Mesenchymal stem cell (in vitro differentiated cells and primary cell): ENCODE data around the gene DAW1.
"Not testable (repeated sequence)": the region's sequence is repeated elsewhere in the genome, so short reads cannot be mapped to it uniquely, and the experiment has no call there.

Experiments
- DNase-seq: peaks from one replicate; pipeline ENCODE4 v3.0.0-alpha.2; 2013
- H2AFZ ChIP-seq: one replicate; pipeline ENCODE4 v1.6.1; 2013; ENCODE audit warnings: low read depth, mild to moderate bottlenecking, control low read depth, inconsistent platforms, low read length, moderate library complexity
- H2AK5ac ChIP-seq: 2 replicates; pipeline ENCODE4 v1.6.1; 2013; ENCODE audit warnings: low read length, moderate library complexity, mild to moderate bottlenecking, inconsistent platforms; ENCODE audit not compliant: severe bottlenecking
- H2BK120ac ChIP-seq: one replicate; pipeline ENCODE4 v1.6.1; 2013; ENCODE audit warnings: low read depth, mild to moderate bottlenecking, inconsistent platforms, low read length, moderate library complexity
- H2BK12ac ChIP-seq, 2 experiments: one replicate each; pipeline ENCODE4 v1.6.1; 2013; ENCODE audit warnings: inconsistent platforms in 2 of 2, low read length in 2 of 2, mild to moderate bottlenecking in 2 of 2, moderate library complexity in 2 of 2, control low read depth in 1 of 2
- H2BK15ac ChIP-seq: one replicate; pipeline ENCODE4 v1.6.1; 2013; ENCODE audit warnings: mild to moderate bottlenecking, low read depth, inconsistent platforms; ENCODE audit not compliant: poor library complexity, severe bottlenecking
- H2BK5ac ChIP-seq: 2 replicates; pipeline ENCODE4 v1.6.1; 2013; ENCODE audit warnings: low read depth, mild to moderate bottlenecking, low read length, control low read depth, inconsistent platforms; ENCODE audit not compliant: poor library complexity, severe bottlenecking
- H3K14ac ChIP-seq, 2 experiments: one replicate each; pipeline ENCODE4 v1.6.1; 2013; ENCODE audit warnings: inconsistent platforms in 2 of 2, low read length in 2 of 2, control low read depth in 1 of 2, mild to moderate bottlenecking in 1 of 2, moderate library complexity in 1 of 2
- H3K18ac ChIP-seq, 2 experiments: one replicate each; pipeline ENCODE4 v1.6.1; 2013; ENCODE audit warnings: inconsistent platforms in 2 of 2, low read length in 2 of 2, control low read depth in 1 of 2, low read depth in 1 of 2, mild to moderate bottlenecking in 1 of 2
- H3K23ac ChIP-seq, 2 experiments: one replicate each; pipeline ENCODE4 v1.6.1; 2013; ENCODE audit warnings: inconsistent platforms in 2 of 2, low read length in 2 of 2, mild to moderate bottlenecking in 2 of 2, moderate library complexity in 2 of 2, control low read depth in 1 of 2
- H3K27ac ChIP-seq: 2 replicates; pipeline ENCODE4 v1.5.1; 2013; ENCODE audit warnings: mild to moderate bottlenecking, moderate library complexity, low read length, control low read depth, inconsistent platforms; ENCODE audit not compliant: poor library complexity, severe bottlenecking
- H3K27me3 ChIP-seq, 2 experiments: 2 replicates each; pipeline versions ENCODE4 v1.6.1 to v1.7.0; 2013; ENCODE audit warnings: low read length in 2 of 2, mild to moderate bottlenecking in 2 of 2, moderate library complexity in 2 of 2, control low read depth in 1 of 2, inconsistent platforms in 1 of 2; ENCODE audit not compliant: control insufficient read depth in 1 of 2, insufficient read depth in 1 of 2
- H3K36me3 ChIP-seq, 2 experiments: 2 replicates each; pipeline versions ENCODE4 v1.6.1 to v1.7.0; 2013; ENCODE audit warnings: low read length in 2 of 2, control low read depth in 1 of 2, inconsistent platforms in 1 of 2, low read depth in 1 of 2, mild to moderate bottlenecking in 1 of 2; ENCODE audit not compliant: insufficient read depth in 2 of 2, control insufficient read depth in 1 of 2
- H3K4ac ChIP-seq, 2 experiments: one replicate each; pipeline ENCODE4 v1.6.1; 2013; ENCODE audit warnings: inconsistent platforms in 2 of 2, low read length in 2 of 2, mild to moderate bottlenecking in 2 of 2, moderate library complexity in 2 of 2, control low read depth in 1 of 2, low read depth in 1 of 2
- H3K4me1 ChIP-seq: 2 replicates; pipeline ENCODE4 v1.6.1; 2013; ENCODE audit warnings: low read depth, low read length, control low read depth; ENCODE audit not compliant: control insufficient read depth, insufficient read depth
- H3K4me2 ChIP-seq: 2 replicates; pipeline ENCODE4 v1.6.1; 2013; ENCODE audit warnings: low read length, mild to moderate bottlenecking, inconsistent platforms; ENCODE audit not compliant: poor library complexity, severe bottlenecking
- H3K4me3 ChIP-seq, 2 experiments: 2 replicates each; pipeline versions ENCODE4 v1.5.1 to v1.7.0; 2013; ENCODE audit warnings: low read length in 2 of 2, mild to moderate bottlenecking in 2 of 2, control low read depth in 1 of 2, low read depth in 1 of 2; ENCODE audit not compliant: insufficient read depth in 1 of 2
- H3K79me1 ChIP-seq: replicated peaks from 2 replicates; pipeline ENCODE4 v1.6.1; 2013; ENCODE audit warnings: mild to moderate bottlenecking, control low read depth, low read length, inconsistent platforms; ENCODE audit not compliant: poor library complexity, severe bottlenecking
- H3K9ac ChIP-seq: 2 replicates; pipeline ENCODE4 v1.7.0; 2013; ENCODE audit warnings: mild to moderate bottlenecking, low read length, moderate library complexity
- H3K9me3 ChIP-seq: 2 replicates; pipeline ENCODE4 v1.7.0; 2013; ENCODE audit warnings: mild to moderate bottlenecking, low read length; ENCODE audit not compliant: control insufficient read depth
- H4K8ac ChIP-seq: one replicate; pipeline ENCODE4 v1.6.1; 2013; ENCODE audit warnings: inconsistent platforms, mild to moderate bottlenecking, low read length, moderate library complexity
- H4K91ac ChIP-seq: one replicate; pipeline ENCODE4 v1.6.1; 2013; ENCODE audit warnings: mild to moderate bottlenecking, low read length, inconsistent platforms
- WGBS: methylation state at CpG from one replicate; pipeline ENCODE4 v1.1.7; 2013; ENCODE audit warnings: mixed read lengths; 5-methylcytosine and 5-hydroxymethylcytosine counted together

The DAW1 gene

GRCh38 chr2:227932001-227932400 is 60.6 kb downstream of the DAW1 start:
- H3K14ac ChIP-seq = no peak overlapping the region
- H3K23ac ChIP-seq = no peak overlapping the region
- no peak overlapping the region for H2AK5ac ChIP-seq
- no peak overlapping the region for H3K4ac ChIP-seq
- no peak overlapping the region for H4K91ac ChIP-seq
- no peaks in the 10 kb centered on the region for H3K79me1 ChIP-seq
- H3K9me3 ChIP-seq = peaks cover 14% of the 10 kb centered on the region
- no peak overlapping the region for H2BK5ac ChIP-seq
- no peaks in the 10 kb centered on the region for H3K27me3 ChIP-seq
- no peak overlapping the region for H3K9ac ChIP-seq
- no peak overlapping the region for H3K27ac ChIP-seq
- no peak overlapping the region for H2BK12ac ChIP-seq
- no peak overlapping the region for H3K4me3 ChIP-seq
- no peak overlapping the region for H3K4me2 ChIP-seq
- H2AFZ ChIP-seq = no peak overlapping the region
- H3K36me3 ChIP-seq = no peaks in the 10 kb centered on the region
- H4K8ac ChIP-seq = no peak overlapping the region
- 87% methylated on average over 5 of the region's 6 CpGs for WGBS
- no peak overlapping the region for H3K18ac ChIP-seq
- H2BK15ac ChIP-seq = no peak overlapping the region
- H3K4me1 ChIP-seq = no peaks in the 10 kb centered on the region
- no peak overlapping the region for H2BK120ac ChIP-seq
- no peak for DNase-seq

DNA sequence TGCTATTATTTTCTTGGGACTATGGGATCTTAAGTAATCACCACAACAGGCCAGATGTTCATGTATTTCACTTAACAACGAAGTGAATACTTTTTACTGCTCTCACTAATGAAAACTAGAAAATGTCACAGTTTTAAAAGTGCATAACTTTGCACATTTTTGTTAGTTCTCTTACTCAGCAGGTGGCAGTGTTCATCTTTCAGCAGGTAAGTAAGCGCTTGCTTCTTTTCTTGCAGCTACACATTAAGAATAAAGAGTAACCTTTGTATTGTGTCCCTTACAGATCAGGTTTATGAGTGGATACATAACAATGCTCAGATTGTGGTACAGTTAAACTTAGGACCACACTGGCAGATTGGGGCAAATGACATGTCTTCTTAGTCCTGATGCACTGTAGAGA is 61.0 kb downstream of the DAW1 start:
- Histone ChIP-seq H3K9me3 (peaks cover 10% of the 10 kb centered on the region), H2BK12ac (no peak overlapping the region), H3K27ac (no peak overlapping the region), H3K23ac (no peak overlapping the region), H3K9ac (no peak overlapping the region), H2BK120ac (no peak overlapping the region), H3K14ac (no peak overlapping the region), H3K4me2 (no peak overlapping the region), H2BK15ac (no peak overlapping the region), H3K4me3 (no peak overlapping the region), H2AK5ac (no peak overlapping the region), H3K18ac (no peak overlapping the region), H3K36me3 (no peaks in the 10 kb centered on the region), H4K91ac (no peak overlapping the region), H4K8ac (no peak overlapping the region), H2BK5ac (no peak overlapping the region), H3K4ac (no peak overlapping the region), H2AFZ (no peak overlapping the region), H3K4me1 (no peaks in the 10 kb centered on the region), H3K27me3 (no peaks in the 10 kb centered on the region), H3K79me1 (no peaks in the 10 kb centered on the region)
- 71% methylated on average over 2 of the region's 2 CpGs for WGBS
- DNase-seq = no peak

DNA sequence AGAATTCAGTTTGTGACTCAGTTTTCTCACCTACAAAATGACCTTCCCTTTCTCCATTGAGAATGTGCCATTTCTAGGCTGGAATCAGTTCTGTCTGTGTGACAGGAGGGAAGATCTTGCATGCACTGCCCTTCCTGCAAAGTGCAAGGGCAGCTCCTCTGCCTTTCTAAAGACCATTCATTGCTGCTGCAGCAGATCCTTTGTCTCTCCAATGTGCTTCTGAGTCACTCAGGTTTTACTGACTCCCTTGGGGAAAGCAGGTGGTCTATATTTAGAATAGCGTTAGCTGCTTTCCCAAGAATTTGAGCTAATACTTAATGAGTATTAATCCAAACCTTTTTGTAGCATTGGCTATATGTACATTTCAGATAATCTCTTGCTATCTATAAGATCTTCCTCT is 62.5 kb downstream of the DAW1 start:
- Histone ChIP-seq H3K27me3 (no peaks in the 10 kb centered on the region), H2BK5ac (no peak overlapping the region), H3K9me3 (no peaks in the 10 kb centered on the region), H3K4me1 (no peaks in the 10 kb centered on the region), H3K14ac (no peak overlapping the region), H2AFZ (no peak overlapping the region), H3K18ac (no peak overlapping the region), H2BK15ac (no peak overlapping the region), H3K4me3 (no peak overlapping the region), H3K9ac (no peak overlapping the region), H2BK120ac (no peak overlapping the region), H4K91ac (no peak overlapping the region), H3K23ac (no peak overlapping the region), H2BK12ac (no peak overlapping the region), H3K79me1 (no peaks in the 10 kb centered on the region), H3K4me2 (no peak overlapping the region), H3K27ac (no peak overlapping the region), H2AK5ac (no peak overlapping the region), H3K36me3 (no peaks in the 10 kb centered on the region), H3K4ac (no peak overlapping the region), H4K8ac (no peak overlapping the region)
- WGBS = no CpG with 5 or more reads among the region's 1 CpG
- no peak for DNase-seq

- not testable (repeated sequence) for H3K9me3 ChIP-seq, H2BK5ac ChIP-seq, H3K18ac ChIP-seq, H3K79me1 ChIP-seq, H2AK5ac ChIP-seq, H2BK15ac ChIP-seq, H3K4me2 ChIP-seq, H3K27ac ChIP-seq, H2BK120ac ChIP-seq, H3K27me3 ChIP-seq, H4K8ac ChIP-seq, H2BK12ac ChIP-seq, DNase-seq, H3K9ac ChIP-seq, H3K36me3 ChIP-seq, H4K91ac ChIP-seq, H3K4ac ChIP-seq, H2AFZ ChIP-seq, H3K14ac ChIP-seq, H3K23ac ChIP-seq, H3K4me1 ChIP-seq, H3K4me3 ChIP-seq
- 69% methylated on average over 6 of the region's 7 CpGs for WGBS
These were observed 64.8 kb downstream of the DAW1 start for GRCh38 chr2:227936249-227936648.
